ENCODE measurements around the gene CRLF2. TPM values are rescaled to one million over a fixed set of nuclear protein-coding genes. Genes with fewer than 3 reads are reported as not detected.
"Not testable (repeated sequence)": the region's sequence is repeated elsewhere in the genome, so short reads cannot be mapped to it uniquely, and the experiment has no call there.

The CRLF2 gene
- total RNA-seq, 2 experiments from 2014 or later = 0.16 to 0.42 TPM

DNA sequence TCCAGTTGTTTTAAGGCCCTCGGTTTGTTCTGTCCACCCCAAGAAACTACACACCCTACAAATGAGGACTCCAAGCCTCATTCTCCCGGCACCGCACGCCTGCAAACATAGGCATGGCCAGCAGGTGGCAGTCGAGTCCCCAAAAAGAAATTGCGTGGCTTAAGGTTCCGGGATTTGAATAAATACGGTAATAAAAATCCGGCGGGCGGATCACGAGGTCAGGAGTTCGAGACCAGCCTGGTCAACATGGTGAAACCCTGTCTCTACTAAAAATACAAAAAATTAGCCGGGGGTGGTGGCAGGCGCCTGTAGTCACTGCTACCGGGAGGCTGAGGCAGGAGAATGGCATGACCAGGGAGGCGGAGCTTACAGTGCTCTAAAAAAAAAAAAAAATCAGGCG is 34.4 kb upstream of the CRLF2 start:
- no peaks in the 10 kb centered on the region for H3K36me3 ChIP-seq (ENCODE audit: insufficient read depth, low read length)
- intact Hi-C loops (cut with DNase I, micrococcal nuclease) = loop anchor here (1.0 to 10.0 kb wide), 7 partner anchors 40 to 1348 kb away; partner anchors contain the start of genes AKAP17A (in 1 of the 2), ASMTL (in 1 of the 2) and SLC25A6 (in 1 of the 2)
- no peaks in the 10 kb centered on the region for H3K9me3 ChIP-seq (ENCODE audit: control insufficient read depth in 1 of 2, insufficient read depth in 1 of 2, low read length in 2 of 2)
- Mint-ChIP-seq H3K27ac (peak overlapping the region; percentile 15), H3K27me3 (no peaks in the 10 kb centered on the region), H3K36me3 (ENCODE audit: low read depth) (no peaks in the 10 kb centered on the region), H3K4me1 (ENCODE audit: low read depth) (peaks cover 37% of the 10 kb centered on the region), H3K9me3 (no peaks in the 10 kb centered on the region), H3K4me3 (peak overlapping the region; percentile 62)
- ChIA-PET POLR2A (no interaction called here), CTCF (no interaction called here)
- H3K27me3 ChIP-seq (ENCODE audit: control insufficient read depth in 1 of 2, insufficient read depth in 2 of 2, low read length in 2 of 2) = no peaks in the 10 kb centered on the region
- ATAC-seq (ENCODE audit: poor library complexity) (peak; percentile 74), DNase-seq (peak; percentile 59 to 90 (median 80))
- H3K4me1 ChIP-seq (ENCODE audit: insufficient read depth, low read length) = peaks cover 49% of the 10 kb centered on the region
- no peak overlapping the region for H3K27ac ChIP-seq (ENCODE audit: low read depth in 1 of 2, low read length in 2 of 2)
- TF ChIP-seq, protein P1, sequence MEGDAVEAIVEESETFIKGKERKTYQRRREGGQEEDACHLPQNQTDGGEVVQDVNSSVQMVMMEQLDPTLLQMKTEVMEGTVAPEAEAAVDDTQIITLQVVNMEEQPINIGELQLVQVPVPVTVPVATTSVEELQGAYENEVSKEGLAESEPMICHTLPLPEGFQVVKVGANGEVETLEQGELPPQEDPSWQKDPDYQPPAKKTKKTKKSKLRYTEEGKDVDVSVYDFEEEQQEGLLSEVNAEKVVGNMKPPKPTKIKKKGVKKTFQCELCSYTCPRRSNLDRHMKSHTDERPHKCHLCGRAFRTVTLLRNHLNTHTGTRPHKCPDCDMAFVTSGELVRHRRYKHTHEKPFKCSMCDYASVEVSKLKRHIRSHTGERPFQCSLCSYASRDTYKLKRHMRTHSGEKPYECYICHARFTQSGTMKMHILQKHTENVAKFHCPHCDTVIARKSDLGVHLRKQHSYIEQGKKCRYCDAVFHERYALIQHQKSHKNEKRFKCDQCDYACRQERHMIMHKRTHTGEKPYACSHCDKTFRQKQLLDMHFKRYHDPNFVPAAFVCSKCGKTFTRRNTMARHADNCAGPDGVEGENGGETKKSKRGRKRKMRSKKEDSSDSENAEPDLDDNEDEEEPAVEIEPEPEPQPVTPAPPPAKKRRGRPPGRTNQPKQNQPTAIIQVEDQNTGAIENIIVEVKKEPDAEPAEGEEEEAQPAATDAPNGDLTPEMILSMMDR (IDR thresholded peaks at IDR 0.05) = peak; percentile 81
- no peak overlapping the region for H3K4me3 ChIP-seq (ENCODE audit: low read length)

DNA sequence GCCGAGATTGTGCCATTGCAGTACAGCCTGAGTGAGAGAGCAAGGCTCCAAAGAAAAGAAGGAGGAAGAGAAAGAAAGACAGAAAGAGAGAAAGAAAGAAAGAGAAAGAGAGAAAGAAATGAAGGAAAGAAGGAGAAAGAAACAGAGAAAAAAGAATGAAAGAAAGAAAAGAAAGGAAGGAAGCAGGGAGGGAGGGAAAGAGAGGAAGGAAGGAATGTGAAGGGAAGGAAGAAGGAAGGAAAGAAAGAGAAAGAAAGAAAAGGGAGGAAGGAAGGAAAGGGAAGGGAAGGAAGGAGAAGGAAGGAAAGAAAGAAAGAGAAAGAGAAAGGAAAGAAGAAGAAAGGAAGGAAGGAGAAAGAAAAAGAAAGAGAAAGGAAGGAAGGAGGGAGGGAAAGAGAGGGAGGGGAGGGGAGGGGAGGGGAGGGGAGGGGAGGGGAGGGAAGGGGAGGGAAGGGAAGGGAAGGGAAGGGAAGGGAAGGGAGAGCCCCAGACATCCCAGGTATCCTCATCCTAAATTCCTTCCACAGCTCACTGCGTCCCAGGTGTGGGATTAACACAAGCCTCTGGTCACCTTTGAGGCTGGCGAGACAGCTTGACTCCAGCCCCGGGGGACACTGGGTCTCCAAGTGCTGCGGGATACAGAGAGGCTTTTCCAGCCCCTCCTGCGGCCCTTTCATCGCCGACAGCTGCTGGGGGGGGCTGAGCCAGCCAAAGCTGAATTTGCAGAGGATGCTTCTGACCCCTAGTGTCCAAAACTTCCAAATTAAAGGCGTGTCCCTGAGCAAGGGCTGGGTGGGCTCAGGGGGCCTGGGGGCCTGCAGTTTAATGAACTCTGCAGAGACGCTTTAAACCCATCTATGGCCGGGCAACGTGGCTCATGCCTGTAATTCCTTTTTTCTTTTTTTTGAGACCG is 32.0 kb upstream of the CRLF2 start:
- Histone ChIP-seq H3K27ac (ENCODE audit: low read depth in 1 of 2, low read length in 2 of 2) (no peak overlapping the region), H3K9me3 (ENCODE audit: control insufficient read depth in 1 of 2, insufficient read depth in 1 of 2, low read length in 2 of 2) (no peaks in the 10 kb centered on the region), H3K4me1 (ENCODE audit: insufficient read depth, low read length) (peaks cover 40% of the 10 kb centered on the region), H3K36me3 (ENCODE audit: insufficient read depth, low read length) (no peaks in the 10 kb centered on the region), H3K4me3 (ENCODE audit: low read length) (no peak overlapping the region), H3K27me3 (ENCODE audit: control insufficient read depth in 1 of 2, insufficient read depth in 2 of 2, low read length in 2 of 2) (no peaks in the 10 kb centered on the region)
- Mint-ChIP-seq H3K9me3 (no peaks in the 10 kb centered on the region), H3K36me3 (ENCODE audit: low read depth) (no peaks in the 10 kb centered on the region), H3K27me3 (no peaks in the 10 kb centered on the region), H3K4me1 (ENCODE audit: low read depth) (peaks cover 28% of the 10 kb centered on the region), H3K4me3 (no peak overlapping the region), H3K27ac (peak overlapping the region; percentile 17)
- DNase-seq = peak in 4 of 14 experiments; percentile 8 to 42 (median 30)
- ChIA-PET POLR2A (no interaction called here), CTCF (no interaction called here)
- ATAC-seq (ENCODE audit: poor library complexity) = no peak
- TF ChIP-seq, protein P1 (IDR thresholded peaks at IDR 0.05) = no peak
- intact Hi-C loops (cut with DNase I, micrococcal nuclease) = loop anchor here in 1 of 2 experiments (5.0 to 10.0 kb wide), 2 partner anchors 148 to 350 kb away; partner anchors contain the start of genes AKAP17A and SLC25A6

DNA sequence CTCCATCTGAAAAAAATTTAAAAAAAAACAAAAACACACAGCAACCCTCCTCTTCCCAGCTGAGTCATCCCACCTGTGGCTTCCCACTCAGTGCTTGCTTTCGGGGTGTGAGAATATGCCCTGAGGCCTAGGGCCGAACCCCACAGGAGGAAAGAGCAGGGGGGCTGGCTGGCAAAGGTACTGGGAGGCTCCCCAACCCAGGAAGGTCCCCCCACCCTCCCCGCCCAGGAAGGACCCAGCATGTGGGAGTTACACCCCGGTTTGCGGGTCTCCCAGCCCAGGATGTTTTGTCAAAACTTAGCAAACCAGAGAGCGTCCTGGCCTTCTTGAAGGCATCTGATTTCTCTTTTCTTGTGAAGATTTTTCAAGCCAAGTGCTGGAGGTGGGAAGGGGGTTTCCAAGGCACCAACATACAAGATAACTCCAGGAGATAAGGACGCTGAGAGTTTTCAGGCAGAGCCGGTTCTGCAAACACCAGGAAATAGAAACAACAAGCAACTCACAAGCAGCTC is 30.5 kb upstream of the CRLF2 start:
- H3K27me3 ChIP-seq (ENCODE audit: control insufficient read depth in 1 of 2, insufficient read depth in 2 of 2, low read length in 2 of 2) = no peaks in the 10 kb centered on the region
- H3K4me1 Mint-ChIP-seq (ENCODE audit: low read depth) = peaks cover 18% of the 10 kb centered on the region
- H3K4me3 ChIP-seq (ENCODE audit: low read length) = no peak overlapping the region
- ChIA-PET POLR2A (no interaction called here), CTCF (no interaction called here)
- intact Hi-C loops (cut with DNase I, micrococcal nuclease) = loop anchor here in 1 of 2 experiments (10.0 kb wide), 1 partner anchor 352 kb away; the partner anchor contains the start of gene AKAP17A
- no peaks in the 10 kb centered on the region for H3K36me3 ChIP-seq (ENCODE audit: insufficient read depth, low read length)
- peak in 5 of 14 experiments; percentile 15 to 70 (median 51) for DNase-seq
- no peaks in the 10 kb centered on the region for H3K9me3 ChIP-seq (ENCODE audit: control insufficient read depth in 1 of 2, insufficient read depth in 1 of 2, low read length in 2 of 2)
- peak overlapping the region; percentile 58 for H3K4me3 Mint-ChIP-seq
- peak overlapping the region in 1 of 2 donors; percentile 48 for H3K27ac ChIP-seq (ENCODE audit: low read depth in 1 of 2, low read length in 2 of 2)
- ATAC-seq (ENCODE audit: poor library complexity) = peak; percentile 35
- no peaks in the 10 kb centered on the region for H3K36me3 Mint-ChIP-seq (ENCODE audit: low read depth)
- H3K9me3 Mint-ChIP-seq = no peaks in the 10 kb centered on the region
- no peaks in the 10 kb centered on the region for H3K27me3 Mint-ChIP-seq
- TF ChIP-seq, protein P1 (IDR thresholded peaks at IDR 0.05) = no peak
- peaks cover 27% of the 10 kb centered on the region for H3K4me1 ChIP-seq (ENCODE audit: insufficient read depth, low read length)
- peak overlapping the region; percentile 59 for H3K27ac Mint-ChIP-seq

DNA sequence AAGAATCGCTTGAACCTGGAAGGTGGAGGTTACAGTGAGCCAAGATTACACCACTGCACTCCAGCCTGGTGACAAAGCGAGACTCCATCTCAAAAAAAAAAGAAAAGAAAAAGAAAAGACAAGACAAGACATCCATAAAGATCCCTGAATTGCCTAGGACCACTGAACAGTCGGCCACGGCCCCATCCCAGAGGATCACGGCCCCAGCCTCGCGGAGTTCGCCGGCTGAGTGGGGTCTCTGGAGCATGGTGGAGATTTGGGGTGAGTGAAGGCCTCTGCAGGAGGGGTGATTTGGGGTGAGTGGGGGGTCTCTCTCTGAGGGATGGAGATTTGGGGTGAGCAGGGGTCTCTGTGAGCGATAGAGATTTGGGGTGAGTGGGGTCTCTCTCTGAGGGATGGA is 28.1 kb upstream of the CRLF2 start:
- CTCF ChIA-PET; H3K36me3 ChIP-seq (ENCODE audit: insufficient read depth, low read length); H3K4me3 ChIP-seq (ENCODE audit: low read length); DNase-seq; H3K27ac Mint-ChIP-seq; H3K27me3 ChIP-seq (ENCODE audit: control insufficient read depth in 1 of 2, insufficient read depth in 2 of 2, low read length in 2 of 2); H3K27me3 Mint-ChIP-seq; H3K36me3 Mint-ChIP-seq (ENCODE audit: low read depth); ATAC-seq (ENCODE audit: poor library complexity); H3K27ac ChIP-seq (ENCODE audit: low read depth in 1 of 2, low read length in 2 of 2); H3K9me3 Mint-ChIP-seq; POLR2A ChIA-PET; H3K4me3 Mint-ChIP-seq; H3K9me3 ChIP-seq (ENCODE audit: control insufficient read depth in 1 of 2, insufficient read depth in 1 of 2, low read length in 2 of 2): not testable (repeated sequence)
- peaks cover 21% of the 10 kb centered on the region for H3K4me1 ChIP-seq (ENCODE audit: insufficient read depth, low read length)
- intact Hi-C loops (cut with DNase I, micrococcal nuclease) = loop anchor here in 1 of 2 experiments (10.0 kb wide), 1 partner anchor 354 kb away; the partner anchor contains the start of gene AKAP17A
- H3K4me1 Mint-ChIP-seq (ENCODE audit: low read depth) = peaks cover 13% of the 10 kb centered on the region
